HG03045 (cell line): Measurements from ENCODE around the gene LINC00632.

ENCODE experiments used
- ATAC-seq: cut with Tn5 transposase; IDR thresholded peaks from one replicate; pipeline ENCODE4 v1.9.1; 2021; ENCODE audit warnings: mild to moderate bottlenecking, moderate library complexity; ENCODE audit not compliant: unreplicated experiment

LINC00632 gene

GRCh38 chrX:140764401-140764919, 54.9 kb downstream of the LINC00632 start:
- ATAC-seq: no peak

- ATAC-seq: no peak
These were observed 55.7 kb downstream of the LINC00632 start for GRCh38 chrX:140765043-140765784.

GRCh38 chrX:140766024-140766611, 56.6 kb downstream of the LINC00632 start:
- no peak for ATAC-seq

- ATAC-seq: no peak
These were observed 58.1 kb downstream of the LINC00632 start for GRCh38 chrX:140767646-140768045.

GRCh38 chrX:140775211-140775610, 65.7 kb downstream of the LINC00632 start:
- no peak for ATAC-seq

GRCh38 chrX:140776320-140776719, 66.8 kb downstream of the LINC00632 start:
- ATAC-seq: no peak

- no peak for ATAC-seq
These were observed 85.1 kb downstream of the LINC00632 start for GRCh38 chrX:140794642-140795041.

GRCh38 chrX:140799216-140799615, 89.7 kb downstream of the LINC00632 start:
- no peak for ATAC-seq

GRCh38 chrX:140804292-140804691, 94.7 kb downstream of the LINC00632 start:
- ATAC-seq: no peak

GRCh38 chrX:140815868-140816267, 106.3 kb downstream of the LINC00632 start:
- no peak for ATAC-seq

- ATAC-seq: no peak
These were observed 108.4 kb downstream of the LINC00632 start for GRCh38 chrX:140817943-140818342.

- ATAC-seq: no peak
These were observed 111.7 kb downstream of the LINC00632 start for GRCh38 chrX:140821280-140821679.

- ATAC-seq: no peak
These were observed 112.6 kb downstream of the LINC00632 start for GRCh38 chrX:140822184-140822583.

GRCh38 chrX:140822861-140823260, 113.3 kb downstream of the LINC00632 start:
- no peak for ATAC-seq

GRCh38 chrX:140836874-140837273, 127.3 kb downstream of the LINC00632 start:
- no peak for ATAC-seq
